ENCODE measurements around the gene IRF6.

- TF ChIP-seq, protein P1, sequence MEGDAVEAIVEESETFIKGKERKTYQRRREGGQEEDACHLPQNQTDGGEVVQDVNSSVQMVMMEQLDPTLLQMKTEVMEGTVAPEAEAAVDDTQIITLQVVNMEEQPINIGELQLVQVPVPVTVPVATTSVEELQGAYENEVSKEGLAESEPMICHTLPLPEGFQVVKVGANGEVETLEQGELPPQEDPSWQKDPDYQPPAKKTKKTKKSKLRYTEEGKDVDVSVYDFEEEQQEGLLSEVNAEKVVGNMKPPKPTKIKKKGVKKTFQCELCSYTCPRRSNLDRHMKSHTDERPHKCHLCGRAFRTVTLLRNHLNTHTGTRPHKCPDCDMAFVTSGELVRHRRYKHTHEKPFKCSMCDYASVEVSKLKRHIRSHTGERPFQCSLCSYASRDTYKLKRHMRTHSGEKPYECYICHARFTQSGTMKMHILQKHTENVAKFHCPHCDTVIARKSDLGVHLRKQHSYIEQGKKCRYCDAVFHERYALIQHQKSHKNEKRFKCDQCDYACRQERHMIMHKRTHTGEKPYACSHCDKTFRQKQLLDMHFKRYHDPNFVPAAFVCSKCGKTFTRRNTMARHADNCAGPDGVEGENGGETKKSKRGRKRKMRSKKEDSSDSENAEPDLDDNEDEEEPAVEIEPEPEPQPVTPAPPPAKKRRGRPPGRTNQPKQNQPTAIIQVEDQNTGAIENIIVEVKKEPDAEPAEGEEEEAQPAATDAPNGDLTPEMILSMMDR (IDR thresholded peaks at IDR 0.05; ENCODE audit: poor library complexity, severe bottlenecking) = no peak
- TF ChIP-seq POLR2AphosphoS5 (IDR thresholded peaks at IDR 0.05) (no peak), REST (IDR thresholded peaks at IDR 0.05; ENCODE audit: borderline replicate concordance) (no peak), EZH2 (IDR thresholded peaks at IDR 0.05; ENCODE audit: borderline replicate concordance, insufficient read depth, low read length, poor library complexity, severe bottlenecking) (no peak)
These were observed 10.0 kb upstream of the IRF6 start for GRCh38 chr1:209815931-209816341.
